ENCODE results near the gene PRKG1. TPM values are rescaled to one million over a fixed set of nuclear protein-coding genes. Genes with fewer than 3 reads are reported as not detected.

The PRKG1 gene
- total RNA-seq, 2 experiments from 2014 or later: not detected

DNA sequence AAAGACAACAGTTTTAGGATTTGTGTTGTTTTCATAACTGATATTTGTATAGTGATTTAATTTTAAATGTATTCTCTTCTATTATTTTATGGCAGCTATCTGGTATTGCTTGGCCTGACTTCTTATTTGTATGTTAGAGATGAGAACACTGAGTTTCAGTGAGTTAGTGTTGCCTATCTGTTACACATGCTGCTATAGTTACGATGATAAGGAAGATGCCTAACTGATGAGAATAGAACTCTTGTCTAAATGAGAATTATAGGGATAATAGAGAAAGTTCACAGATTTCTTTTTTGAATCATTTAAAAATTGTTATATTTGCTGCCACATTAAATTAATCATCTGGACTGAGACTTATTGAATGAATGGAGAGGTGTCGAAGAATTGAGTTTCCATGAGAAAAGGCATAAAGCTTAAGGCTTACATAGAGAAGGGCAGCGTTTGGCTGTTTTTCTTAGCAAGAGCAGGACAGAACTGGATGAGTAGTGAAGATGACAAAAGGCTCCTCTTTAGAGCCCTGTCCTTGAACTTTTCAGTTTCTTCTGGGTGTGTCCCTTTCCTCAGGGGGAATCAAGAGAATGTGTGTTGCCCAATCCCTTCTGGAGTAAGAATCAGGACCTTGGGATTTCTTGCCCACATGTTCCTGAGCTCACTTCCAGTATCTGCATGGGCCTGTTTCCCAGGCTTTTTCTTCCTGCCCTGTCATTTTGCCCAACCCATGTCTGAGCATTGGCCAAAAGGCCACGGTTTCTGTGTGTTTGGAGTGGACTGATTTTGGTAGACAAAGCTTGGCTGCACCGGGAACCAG is 820.7 kb downstream of the PRKG1 start:
- H3K36me3 Mint-ChIP-seq (ENCODE audit: low read depth): no peaks in the 10 kb centered on the region
- H3K27me3 Mint-ChIP-seq: no peaks in the 10 kb centered on the region
- no peak overlapping the region for H3K27ac Mint-ChIP-seq
- H3K9me3 Mint-ChIP-seq: no peaks in the 10 kb centered on the region
- ChIA-PET CTCF (no interaction called here), POLR2A (no interaction called here)
- no peak for DNase-seq
- H3K4me1 Mint-ChIP-seq: no peaks in the 10 kb centered on the region
- no peak overlapping the region for H3K4me3 Mint-ChIP-seq

DNA sequence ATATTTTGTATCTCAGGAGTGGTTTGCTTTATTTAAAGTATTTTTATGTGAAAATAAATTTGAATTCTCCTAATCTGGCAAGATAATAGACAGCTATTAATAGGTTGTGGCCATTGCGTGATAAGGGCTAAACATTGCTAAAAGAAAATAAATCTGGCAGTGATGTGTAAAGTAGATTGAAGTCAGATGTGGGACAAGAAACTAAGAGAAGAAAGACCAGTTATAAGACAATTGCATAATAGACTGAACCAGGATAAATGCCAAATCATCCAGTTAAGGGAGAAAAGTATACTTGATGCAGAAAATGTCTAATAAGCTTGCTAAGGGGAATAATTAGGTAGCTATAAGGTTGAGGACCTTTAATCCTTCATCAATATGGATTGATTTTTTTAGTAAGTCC is 822.6 kb downstream of the PRKG1 start:
- no peaks in the 10 kb centered on the region for H3K9me3 Mint-ChIP-seq

DNA sequence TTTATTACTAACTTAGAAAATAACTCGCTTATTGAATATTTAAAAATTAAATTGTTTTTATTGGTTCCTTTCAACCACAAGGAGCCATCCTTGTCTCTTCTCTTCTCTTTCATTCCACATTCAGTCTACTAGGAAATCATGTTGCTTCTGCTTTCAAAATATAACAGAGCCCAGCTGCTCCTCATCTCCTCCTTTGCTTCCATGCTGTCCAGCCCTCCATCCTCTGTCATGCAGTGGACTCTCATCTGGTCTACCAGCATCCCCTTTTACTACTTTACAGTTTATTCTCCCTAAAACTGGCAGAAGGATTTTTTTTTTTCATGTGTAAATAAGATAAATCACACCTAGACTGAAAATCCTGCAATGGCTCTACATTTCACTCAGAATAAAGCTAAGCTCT is 823.3 kb downstream of the PRKG1 start:
- Mint-ChIP-seq H3K27me3 (no peaks in the 10 kb centered on the region), H3K9me3 (no peaks in the 10 kb centered on the region), H3K4me3 (no peak overlapping the region), H3K4me1 (no peaks in the 10 kb centered on the region), H3K27ac (no peak overlapping the region), H3K36me3 (ENCODE audit: low read depth) (no peaks in the 10 kb centered on the region)
- POLR2A ChIA-PET: no interaction called here
- DNase-seq: no peak
- CTCF ChIA-PET: no interaction called here

More for the DNA sequence above, 822.6 kb downstream of the PRKG1 start:
- POLR2A ChIA-PET: no interaction called here
- CTCF ChIA-PET: no interaction called here
- no peaks in the 10 kb centered on the region for H3K36me3 Mint-ChIP-seq (ENCODE audit: low read depth)
- no peak for DNase-seq
- H3K27me3 Mint-ChIP-seq: no peaks in the 10 kb centered on the region
- no peaks in the 10 kb centered on the region for H3K4me1 Mint-ChIP-seq
- no peak overlapping the region for H3K27ac Mint-ChIP-seq
- H3K4me3 Mint-ChIP-seq: no peak overlapping the region

DNA sequence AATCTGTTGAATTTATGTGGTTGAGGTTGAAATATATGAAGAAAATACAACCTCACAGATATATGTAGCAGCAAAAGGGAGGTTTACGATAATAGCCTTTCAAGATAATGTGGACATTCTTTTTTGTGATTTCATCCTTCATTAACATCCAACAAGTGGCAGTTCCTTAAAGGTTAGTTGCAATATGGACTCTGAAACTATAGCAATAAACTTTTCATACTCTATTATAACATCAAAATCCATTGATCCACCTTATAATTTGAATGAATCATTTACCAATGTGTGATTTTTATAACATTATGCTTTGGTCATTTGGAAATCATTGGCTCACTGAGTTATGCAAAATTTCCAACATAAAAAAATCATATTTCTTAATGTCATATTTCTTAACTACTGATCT is 825.9 kb downstream of the PRKG1 start:
- no peaks in the 10 kb centered on the region for H3K4me1 Mint-ChIP-seq
- CTCF ChIA-PET: no interaction called here
- no peaks in the 10 kb centered on the region for H3K36me3 Mint-ChIP-seq (ENCODE audit: low read depth)
- H3K27ac Mint-ChIP-seq: no peak overlapping the region
- H3K9me3 Mint-ChIP-seq: no peaks in the 10 kb centered on the region
- no peaks in the 10 kb centered on the region for H3K27me3 Mint-ChIP-seq
- POLR2A ChIA-PET: no interaction called here
- no peak for DNase-seq
- no peak overlapping the region for H3K4me3 Mint-ChIP-seq

DNA sequence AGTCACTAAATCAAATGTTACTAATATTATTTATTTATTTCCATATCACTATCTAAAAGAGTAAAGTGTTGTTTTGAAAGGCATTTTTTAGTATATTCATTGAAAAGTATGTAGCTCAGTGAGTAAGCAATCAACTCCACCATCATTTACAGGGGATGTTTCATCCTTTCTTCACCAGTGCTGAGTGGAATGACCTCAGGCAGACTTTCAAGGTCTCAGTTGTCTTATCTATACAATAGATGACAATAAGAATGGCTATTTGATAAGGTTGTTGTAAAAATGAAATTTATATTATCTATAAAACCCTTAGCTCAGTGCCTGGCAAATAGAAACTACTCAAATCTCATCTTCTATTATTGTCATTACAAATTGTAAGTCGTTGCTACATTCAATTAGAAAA is 829.4 kb downstream of the PRKG1 start:
- H3K4me1 Mint-ChIP-seq: no peaks in the 10 kb centered on the region
- peaks cover 1% of the 10 kb centered on the region for H3K27me3 Mint-ChIP-seq
- H3K9me3 Mint-ChIP-seq: no peaks in the 10 kb centered on the region
- ChIA-PET POLR2A (no interaction called here), CTCF (no interaction called here)
- no peak overlapping the region for H3K4me3 Mint-ChIP-seq
- DNase-seq: no peak
- H3K36me3 Mint-ChIP-seq (ENCODE audit: low read depth): no peaks in the 10 kb centered on the region
- no peak overlapping the region for H3K27ac Mint-ChIP-seq

DNA sequence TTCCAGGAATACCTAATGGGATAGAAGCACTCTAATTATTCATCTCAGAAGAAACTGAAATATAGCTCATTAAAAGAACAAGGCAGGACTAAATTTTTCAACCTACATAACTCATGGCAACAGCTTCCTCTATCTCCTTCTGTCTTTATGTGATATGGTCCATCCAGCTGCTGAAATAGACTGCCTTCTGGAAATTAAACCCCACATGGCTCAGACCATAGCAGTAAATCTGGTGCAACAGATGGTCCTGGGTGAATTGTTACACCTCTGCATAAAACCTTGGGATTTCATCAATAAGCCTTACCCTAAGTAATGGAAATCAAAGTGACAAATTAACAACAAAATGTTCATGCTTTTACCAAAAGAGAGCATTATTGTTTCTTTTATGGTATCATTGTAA is 830.7 kb downstream of the PRKG1 start:
- no peak for DNase-seq
- Mint-ChIP-seq H3K4me3 (no peak overlapping the region), H3K27ac (no peak overlapping the region), H3K27me3 (peaks cover 1% of the 10 kb centered on the region), H3K9me3 (no peaks in the 10 kb centered on the region), H3K36me3 (ENCODE audit: low read depth) (no peaks in the 10 kb centered on the region), H3K4me1 (no peaks in the 10 kb centered on the region)
- POLR2A ChIA-PET: no interaction called here
- CTCF ChIA-PET: interaction anchor here (0.6 kb wide), 1 partner anchor 175 kb away, joined by 3 read pairs; no protein-coding TSS in a partner anchor

DNA sequence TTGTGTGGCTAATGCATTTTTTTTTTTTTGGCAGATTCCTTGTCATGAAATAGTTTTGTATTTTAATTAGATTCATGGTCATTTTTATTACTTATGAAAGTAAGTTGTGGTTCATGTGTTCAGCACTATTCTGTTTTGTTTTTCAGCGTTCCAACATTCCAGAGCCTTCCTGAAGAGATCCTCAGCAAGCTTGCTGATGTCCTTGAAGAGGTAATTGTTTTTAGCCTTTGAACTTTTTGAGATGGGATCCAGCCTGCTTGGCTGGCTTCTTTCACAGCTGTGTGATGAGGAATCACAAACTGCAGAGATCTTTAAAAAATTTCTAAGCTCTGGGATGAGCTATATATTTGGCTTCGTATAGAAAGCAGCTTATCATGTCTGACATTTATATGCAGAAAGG is 833.1 kb downstream of the PRKG1 start:
- Mint-ChIP-seq H3K4me3 (no peak overlapping the region), H3K9me3 (no peaks in the 10 kb centered on the region)
- CTCF ChIA-PET: interaction anchor here (0.7 kb wide), 1 partner anchor 377 kb away, joined by 4 read pairs; no protein-coding TSS in a partner anchor

DNA sequence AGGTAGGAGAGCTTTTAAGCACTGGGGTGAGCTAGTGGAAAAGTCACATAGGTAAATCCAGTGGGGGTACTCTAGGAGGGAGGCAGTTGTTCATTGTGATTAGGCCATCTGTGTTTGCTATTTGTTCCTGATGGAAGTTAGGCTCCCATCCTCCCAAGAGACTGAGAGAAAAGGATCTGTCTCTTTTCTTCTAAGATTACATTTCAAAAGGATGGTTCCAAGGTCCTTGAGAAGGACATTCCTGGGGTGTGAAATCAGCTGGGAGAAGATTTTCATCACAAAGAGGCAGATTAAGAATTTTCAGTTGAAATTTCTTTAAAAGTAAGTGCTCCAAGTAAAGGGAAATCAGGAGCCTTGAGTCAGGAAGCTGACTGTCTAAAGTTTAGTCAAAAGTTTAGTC is 835.9 kb downstream of the PRKG1 start:
- no peak overlapping the region for H3K27ac Mint-ChIP-seq
- H3K4me1 Mint-ChIP-seq: no peaks in the 10 kb centered on the region
- no peak overlapping the region for H3K4me3 Mint-ChIP-seq
- no peak for DNase-seq
- H3K9me3 Mint-ChIP-seq: no peaks in the 10 kb centered on the region
- H3K36me3 Mint-ChIP-seq (ENCODE audit: low read depth): no peaks in the 10 kb centered on the region
- POLR2A ChIA-PET: no interaction called here
- CTCF ChIA-PET: no interaction called here
- peaks cover 1% of the 10 kb centered on the region for H3K27me3 Mint-ChIP-seq

More for the DNA sequence above, 833.1 kb downstream of the PRKG1 start:
- Mint-ChIP-seq H3K4me1 (no peaks in the 10 kb centered on the region), H3K27me3 (peaks cover 1% of the 10 kb centered on the region), H3K27ac (no peak overlapping the region), H3K36me3 (ENCODE audit: low read depth) (no peaks in the 10 kb centered on the region)
- no peak for DNase-seq
- POLR2A ChIA-PET: no interaction called here

DNA sequence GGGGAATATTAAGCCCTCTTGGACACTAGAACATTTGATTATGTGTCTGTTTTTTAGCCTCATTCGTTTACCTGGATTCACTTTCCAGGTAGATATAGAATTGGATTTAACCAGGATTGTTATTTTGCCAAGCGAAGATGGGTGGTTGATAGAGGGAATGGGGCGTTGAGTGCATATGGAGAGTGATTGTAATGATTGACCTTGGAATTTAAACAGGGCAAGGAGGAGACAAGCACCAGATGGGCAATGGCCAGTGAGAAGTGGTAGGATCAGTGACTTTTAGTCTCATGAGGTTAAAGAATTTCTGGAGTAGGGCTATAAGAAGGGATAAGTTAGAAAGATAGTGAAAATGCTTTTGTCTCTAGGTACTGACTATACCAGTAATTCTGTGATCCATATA is 836.3 kb downstream of the PRKG1 start:
- no peaks in the 10 kb centered on the region for H3K36me3 Mint-ChIP-seq (ENCODE audit: low read depth)
- H3K27ac Mint-ChIP-seq: no peak overlapping the region
- POLR2A ChIA-PET: no interaction called here
- CTCF ChIA-PET: no interaction called here
- H3K27me3 Mint-ChIP-seq: peaks cover 1% of the 10 kb centered on the region
- no peaks in the 10 kb centered on the region for H3K9me3 Mint-ChIP-seq
- no peak for DNase-seq
- H3K4me1 Mint-ChIP-seq: no peaks in the 10 kb centered on the region
- no peak overlapping the region for H3K4me3 Mint-ChIP-seq

DNA sequence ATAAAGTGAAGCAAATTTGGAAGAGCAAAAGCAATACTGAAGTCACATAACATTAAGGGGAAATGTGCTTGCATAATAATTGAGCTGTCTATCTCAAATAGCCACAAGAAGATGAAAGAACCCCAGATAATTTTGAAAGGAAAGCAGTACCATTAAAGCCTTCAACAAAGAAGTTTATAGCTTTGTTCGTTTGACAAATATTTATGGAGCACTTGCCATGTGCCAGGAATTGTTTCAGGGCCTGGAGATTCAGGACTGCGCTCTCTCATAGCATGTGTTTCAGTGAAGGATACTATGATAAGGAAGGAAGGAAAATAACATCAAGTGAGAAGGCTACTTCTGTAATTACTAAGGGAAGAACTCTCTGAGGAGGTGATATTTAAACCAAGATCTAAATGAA is 837.4 kb downstream of the PRKG1 start:
- no peaks in the 10 kb centered on the region for H3K9me3 Mint-ChIP-seq
- DNase-seq: no peak
- H3K27me3 Mint-ChIP-seq: no peaks in the 10 kb centered on the region
- ChIA-PET POLR2A (no interaction called here), CTCF (no interaction called here)
- H3K36me3 Mint-ChIP-seq (ENCODE audit: low read depth): no peaks in the 10 kb centered on the region
- H3K27ac Mint-ChIP-seq: no peak overlapping the region
- H3K4me1 Mint-ChIP-seq: no peaks in the 10 kb centered on the region
- no peak overlapping the region for H3K4me3 Mint-ChIP-seq

DNA sequence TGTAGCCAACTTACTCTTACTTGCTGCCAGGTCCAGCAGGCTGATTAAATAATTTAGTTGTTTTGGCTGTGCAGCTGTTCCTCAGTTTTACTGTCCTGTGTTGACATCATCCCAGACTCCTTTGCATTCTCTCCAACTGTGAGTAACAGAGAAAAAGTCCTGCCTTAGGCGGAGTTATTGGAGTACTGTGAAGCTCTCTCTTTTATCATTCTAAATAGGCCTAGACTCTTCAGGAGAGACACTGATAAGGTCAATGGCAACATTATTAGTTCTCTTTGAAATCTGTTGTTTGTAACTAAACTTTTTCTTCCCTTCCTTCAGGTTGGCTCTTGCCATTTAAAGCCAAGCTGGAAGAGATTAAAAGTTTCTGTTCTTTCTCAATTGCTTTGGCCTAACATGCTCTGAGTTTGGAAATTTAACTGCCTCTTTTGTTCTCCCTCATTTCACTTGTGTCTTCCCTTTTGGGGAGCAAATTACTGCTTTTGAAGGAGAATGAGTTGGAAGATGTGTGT is 840.8 kb downstream of the PRKG1 start:
- Mint-ChIP-seq H3K27ac (no peak overlapping the region), H3K9me3 (no peaks in the 10 kb centered on the region), H3K36me3 (ENCODE audit: low read depth) (no peaks in the 10 kb centered on the region), H3K4me3 (no peak overlapping the region), H3K4me1 (no peaks in the 10 kb centered on the region), H3K27me3 (peaks cover 2% of the 10 kb centered on the region)
- DNase-seq: no peak
- ChIA-PET POLR2A (no interaction called here), CTCF (no interaction called here)

DNA sequence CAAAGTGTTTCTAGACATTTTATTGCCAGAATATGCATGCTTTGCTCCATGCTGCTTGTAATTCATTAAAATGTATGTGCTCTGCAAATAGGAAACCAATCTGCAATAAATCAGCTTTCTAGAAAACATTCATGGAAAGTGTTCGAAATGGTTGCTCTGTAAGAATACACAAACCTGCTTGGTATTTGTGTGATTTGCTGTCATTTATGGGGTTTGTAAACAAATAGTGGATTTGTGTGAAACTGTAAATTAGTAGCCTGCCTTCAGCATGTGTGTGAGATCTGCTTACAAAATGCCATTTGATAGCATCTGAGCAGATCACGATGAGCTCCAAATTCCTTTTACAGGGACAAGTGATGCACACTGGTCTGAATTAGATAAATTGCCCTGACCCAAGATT is 844.2 kb downstream of the PRKG1 start:
- Mint-ChIP-seq H3K4me3 (no peak overlapping the region), H3K9me3 (no peaks in the 10 kb centered on the region), H3K27ac (no peak overlapping the region), H3K36me3 (ENCODE audit: low read depth) (no peaks in the 10 kb centered on the region), H3K4me1 (no peaks in the 10 kb centered on the region), H3K27me3 (peaks cover 2% of the 10 kb centered on the region)
- no peak for DNase-seq
- ChIA-PET CTCF (no interaction called here), POLR2A (no interaction called here)

DNA sequence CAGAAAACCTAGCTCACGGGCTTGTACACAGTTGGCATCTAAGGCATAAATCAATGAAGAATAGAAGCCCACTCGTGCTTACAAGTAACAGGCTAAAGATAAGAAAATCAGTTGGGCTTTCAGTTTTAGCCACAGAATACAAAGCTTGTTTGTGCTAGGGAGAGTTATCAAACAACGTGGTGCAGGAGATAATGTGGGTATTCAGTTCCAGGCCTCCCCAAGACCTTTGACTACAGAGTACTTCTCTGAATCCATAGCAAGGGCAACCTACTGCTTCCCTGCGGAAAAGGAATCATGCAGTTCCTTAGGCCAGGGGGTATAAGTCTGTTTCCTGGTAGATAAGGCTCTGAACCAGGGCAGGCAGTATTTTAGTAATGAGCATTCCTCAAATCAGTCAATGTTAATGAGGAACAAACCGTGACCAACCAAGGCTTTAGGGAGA is 844.6 kb downstream of the PRKG1 start:
- H3K36me3 Mint-ChIP-seq (ENCODE audit: low read depth): no peaks in the 10 kb centered on the region
- DNase-seq: no peak
- POLR2A ChIA-PET: no interaction called here
- H3K27me3 Mint-ChIP-seq: peaks cover 2% of the 10 kb centered on the region
- no peaks in the 10 kb centered on the region for H3K9me3 Mint-ChIP-seq
- CTCF ChIA-PET: interaction anchor here (0.7 kb wide), 1 partner anchor 242 kb away, joined by 3 read pairs; no protein-coding TSS in a partner anchor
- H3K4me3 Mint-ChIP-seq: no peak overlapping the region
- H3K27ac Mint-ChIP-seq: no peak overlapping the region
- no peaks in the 10 kb centered on the region for H3K4me1 Mint-ChIP-seq

DNA sequence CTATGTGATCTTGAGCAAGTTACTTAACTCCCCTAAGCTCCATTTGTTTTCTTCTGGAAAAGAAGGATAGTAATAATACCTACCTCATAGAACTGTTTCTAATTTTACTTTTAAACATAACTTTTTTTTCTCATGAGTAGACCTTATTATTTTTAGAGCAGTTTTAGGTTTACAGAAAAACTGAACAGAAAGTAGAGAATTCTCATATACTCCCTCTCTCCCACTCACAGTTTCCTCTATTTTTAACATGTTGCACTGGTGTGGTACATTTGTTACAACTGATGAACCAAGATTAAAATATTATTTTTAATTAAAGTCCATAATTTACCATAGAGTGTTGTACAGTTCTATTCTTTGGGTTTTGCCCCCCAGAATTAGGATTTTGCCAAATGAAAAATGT is 846.4 kb downstream of the PRKG1 start:
- Mint-ChIP-seq H3K4me3 (no peak overlapping the region), H3K27me3 (peaks cover 2% of the 10 kb centered on the region), H3K9me3 (no peaks in the 10 kb centered on the region), H3K27ac (no peak overlapping the region), H3K36me3 (ENCODE audit: low read depth) (no peaks in the 10 kb centered on the region), H3K4me1 (no peaks in the 10 kb centered on the region)
- POLR2A ChIA-PET: no interaction called here
- CTCF ChIA-PET: interaction anchor here (0.6 kb wide), 1 partner anchor 202 kb away, joined by 3 read pairs; no protein-coding TSS in a partner anchor
- no peak for DNase-seq

Measured in activated CD4-positive, alpha-beta T cell treated with anti-CD3 and anti-CD28 coated beads, Interleukin-2, amount 10 ng/mL, durations not matched to agents 7 days and 5 days (primary cell).